Thyroid gland (tissue), 4 donors: Measurements from ENCODE around the gene ZKSCAN3. TPM values are rescaled to one million over a fixed set of nuclear protein-coding genes. Genes with fewer than 3 reads are reported as not detected.

ENCODE experiments used
- DNase-seq, 2 donors: peaks; one replicate each; pipeline ENCODE4 v3.0.0-alpha.2; 2019
- H3K27ac ChIP-seq, 3 donors: fragments of 200-600 bp; sonication (generic); 1 replicate in 2 of 3; 2 replicates in 1 of 3; pipeline ENCODE4 v1.5.1; 2016 to 2019; ENCODE audit warnings: mild to moderate bottlenecking in 1 of 3, moderate library complexity in 1 of 3
- H3K27me3 ChIP-seq: fragments of 200-600 bp; sonication (generic); one replicate; pipeline ENCODE4 v1.5.1; 2019
- H3K36me3 ChIP-seq, 2 donors: fragments of 200-600 bp; sonication (generic); one replicate each; pipeline ENCODE4 v1.5.1; 2016 to 2019
- H3K4me1 ChIP-seq, 2 donors: fragments of 200-600 bp; sonication (generic); one replicate each; pipeline ENCODE4 v1.5.1; 2017 to 2019
- H3K4me3 ChIP-seq, 3 donors: fragments of 200-600 bp; sonication (generic); replicated peaks in 1 of 3; 1 replicate in 2 of 3; 2 replicates in 1 of 3; pipeline ENCODE4 v1.5.1; 2016; ENCODE audit warnings: mild to moderate bottlenecking in 1 of 3
- H3K9me3 ChIP-seq: fragments of 200-600 bp; sonication (generic); one replicate; pipeline ENCODE4 v1.5.1; 2017
- POLR2A ChIP-seq, 2 donors: fragments of 450-650 bp; IDR thresholded peaks; one replicate each; pipeline ENCODE4 v1.6.1; 2017; ENCODE audit warnings: antibody characterized with exemption in 2 of 2, mild to moderate bottlenecking in 2 of 2, moderate library complexity in 1 of 2
- WGBS, 2 donors: methylation state at CpG; one replicate each; pipeline ENCODE4 v1.1.5; 2017; 5-methylcytosine and 5-hydroxymethylcytosine counted together
- intact Hi-C: fragments of 100-400 bp; cut with DNase I; formaldehyde crosslinking; loops from one replicate; pipeline ENCODE4 v1.15.1; 2023
- total RNA-seq, 4 donors: library from RNA; depleted of rRNA; stranded (reverse); fragments of >200 nt; gene quantifications; one replicate each; pipeline ENCODE4 v1.2.3, GENCODE V29; 2016
- TF ChIP-seq, protein P1 (sequence below), 6 experiments: fragments of 200-600 bp in 3 of 6; fragments of 450-650 bp in 3 of 6; sonication (generic) in 3 of 6; IDR thresholded peaks; one replicate each; pipeline ENCODE4 v1.5.1; 2016 to 2019; ENCODE audit warnings: antibody characterized with exemption in 6 of 6, mild to moderate bottlenecking in 2 of 6, inconsistent platforms in 1 of 6, moderate library complexity in 1 of 6

The ZKSCAN3 gene
- total RNA-seq, 4 donors from 2014 or later, result 7.0 to 10.5 (median 8.6) TPM

DNA sequence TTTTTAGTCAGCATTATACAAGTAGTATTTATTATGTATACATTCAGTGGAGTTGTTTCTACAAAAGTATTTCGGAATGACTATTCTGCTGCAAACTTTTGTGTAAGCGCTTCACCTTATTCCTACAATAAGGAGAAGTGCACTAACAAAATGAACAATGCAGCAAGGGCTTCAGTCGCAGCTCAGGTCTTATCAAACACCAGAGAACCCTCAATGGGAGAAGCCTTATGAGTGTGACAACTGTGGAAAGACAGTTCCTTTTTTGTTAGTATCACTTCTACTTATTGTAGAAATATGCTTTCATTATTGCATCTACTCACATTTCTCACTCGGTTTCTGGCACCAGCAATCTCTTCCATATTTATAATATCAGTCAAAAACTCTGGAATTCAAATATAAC lies 18.8 kb downstream of the ZKSCAN3 start:
- WGBS, 2 donors, result 88 to 96% methylated on average over 4 of the region's 4 CpGs
- H3K9me3 ChIP-seq, result no peaks in the 10 kb centered on the region
- no peaks in the 10 kb centered on the region for H3K4me1 ChIP-seq
- no peak for DNase-seq
- no peak for TF ChIP-seq POLR2A (IDR thresholded peaks at IDR 0.05)
- TF ChIP-seq, protein P1, sequence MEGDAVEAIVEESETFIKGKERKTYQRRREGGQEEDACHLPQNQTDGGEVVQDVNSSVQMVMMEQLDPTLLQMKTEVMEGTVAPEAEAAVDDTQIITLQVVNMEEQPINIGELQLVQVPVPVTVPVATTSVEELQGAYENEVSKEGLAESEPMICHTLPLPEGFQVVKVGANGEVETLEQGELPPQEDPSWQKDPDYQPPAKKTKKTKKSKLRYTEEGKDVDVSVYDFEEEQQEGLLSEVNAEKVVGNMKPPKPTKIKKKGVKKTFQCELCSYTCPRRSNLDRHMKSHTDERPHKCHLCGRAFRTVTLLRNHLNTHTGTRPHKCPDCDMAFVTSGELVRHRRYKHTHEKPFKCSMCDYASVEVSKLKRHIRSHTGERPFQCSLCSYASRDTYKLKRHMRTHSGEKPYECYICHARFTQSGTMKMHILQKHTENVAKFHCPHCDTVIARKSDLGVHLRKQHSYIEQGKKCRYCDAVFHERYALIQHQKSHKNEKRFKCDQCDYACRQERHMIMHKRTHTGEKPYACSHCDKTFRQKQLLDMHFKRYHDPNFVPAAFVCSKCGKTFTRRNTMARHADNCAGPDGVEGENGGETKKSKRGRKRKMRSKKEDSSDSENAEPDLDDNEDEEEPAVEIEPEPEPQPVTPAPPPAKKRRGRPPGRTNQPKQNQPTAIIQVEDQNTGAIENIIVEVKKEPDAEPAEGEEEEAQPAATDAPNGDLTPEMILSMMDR (IDR thresholded peaks at IDR 0.05), result no peak
- no peaks in the 10 kb centered on the region for H3K27me3 ChIP-seq
- peaks cover 3 to 14% of the 10 kb centered on the region in 2 donors for H3K36me3 ChIP-seq
- no peak overlapping the region for H3K4me3 ChIP-seq
- no peak overlapping the region for H3K27ac ChIP-seq
- intact Hi-C loops, result no loop called here

- 97 to 98% methylated on average over 3 of the region's 3 CpGs for WGBS, 2 donors
- intact Hi-C loops, result no loop called here
- TF ChIP-seq, protein P1 (IDR thresholded peaks at IDR 0.05), result no peak
- no peak for TF ChIP-seq POLR2A (IDR thresholded peaks at IDR 0.05)
- Histone ChIP-seq H3K27ac (no peak overlapping the region), H3K4me3 (no peak overlapping the region), H3K36me3 (peaks cover 0 to 14% of the 10 kb centered on the region in 2 donors), H3K4me1 (no peaks in the 10 kb centered on the region), H3K27me3 (no peaks in the 10 kb centered on the region), H3K9me3 (no peaks in the 10 kb centered on the region)
- no peak for DNase-seq
Observed at GRCh38 chr6:28369463-28369862, 19.7 kb downstream of the ZKSCAN3 start.

GRCh38 chr6:28370440-28370839 lies 20.7 kb downstream of the ZKSCAN3 start:
- no peak overlapping the region for H3K4me3 ChIP-seq
- H3K4me1 ChIP-seq, result no peaks in the 10 kb centered on the region
- no peaks in the 10 kb centered on the region for H3K9me3 ChIP-seq
- no peaks in the 10 kb centered on the region for H3K27me3 ChIP-seq
- intact Hi-C loops, result no loop called here
- H3K27ac ChIP-seq, result no peak overlapping the region
- H3K36me3 ChIP-seq, result peaks cover 0 to 10% of the 10 kb centered on the region in 2 donors
- 85 to 88% methylated on average over 2 of the region's 2 CpGs for WGBS, 2 donors
- DNase-seq, result no peak
- TF ChIP-seq POLR2A (IDR thresholded peaks at IDR 0.05), result no peak
- TF ChIP-seq, protein P1 (IDR thresholded peaks at IDR 0.05), result no peak

DNA sequence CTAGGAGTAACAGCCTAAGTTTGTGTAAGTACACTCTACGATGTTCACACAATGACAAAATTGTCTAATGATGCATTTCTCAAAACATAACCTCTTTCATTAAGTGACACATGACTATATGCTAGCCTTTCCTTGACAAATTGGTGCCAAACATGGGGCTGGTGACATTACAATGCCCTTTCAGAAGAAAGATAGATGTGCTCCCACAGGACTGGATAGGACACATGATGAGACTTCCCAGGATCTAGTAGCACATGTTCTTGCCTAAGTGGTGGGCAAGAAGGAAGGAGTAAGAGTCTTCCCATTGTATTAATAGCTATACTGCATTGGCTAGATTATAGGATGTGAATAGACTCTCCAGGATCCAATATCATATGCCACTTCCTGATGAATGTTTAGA lies 21.5 kb downstream of the ZKSCAN3 start:
- Histone ChIP-seq H3K9me3 (no peaks in the 10 kb centered on the region), H3K27ac (no peak overlapping the region), H3K4me3 (no peak overlapping the region), H3K36me3 (peaks cover 0 to 1% of the 10 kb centered on the region in 2 donors), H3K4me1 (no peaks in the 10 kb centered on the region), H3K27me3 (no peaks in the 10 kb centered on the region)
- TF ChIP-seq, protein P1 (IDR thresholded peaks at IDR 0.05), result no peak
- no peak for TF ChIP-seq POLR2A (IDR thresholded peaks at IDR 0.05)
- intact Hi-C loops, result no loop called here
- 88 to 96% methylated on average over 1 of the region's 1 CpG for WGBS, 2 donors
- no peak for DNase-seq

DNA sequence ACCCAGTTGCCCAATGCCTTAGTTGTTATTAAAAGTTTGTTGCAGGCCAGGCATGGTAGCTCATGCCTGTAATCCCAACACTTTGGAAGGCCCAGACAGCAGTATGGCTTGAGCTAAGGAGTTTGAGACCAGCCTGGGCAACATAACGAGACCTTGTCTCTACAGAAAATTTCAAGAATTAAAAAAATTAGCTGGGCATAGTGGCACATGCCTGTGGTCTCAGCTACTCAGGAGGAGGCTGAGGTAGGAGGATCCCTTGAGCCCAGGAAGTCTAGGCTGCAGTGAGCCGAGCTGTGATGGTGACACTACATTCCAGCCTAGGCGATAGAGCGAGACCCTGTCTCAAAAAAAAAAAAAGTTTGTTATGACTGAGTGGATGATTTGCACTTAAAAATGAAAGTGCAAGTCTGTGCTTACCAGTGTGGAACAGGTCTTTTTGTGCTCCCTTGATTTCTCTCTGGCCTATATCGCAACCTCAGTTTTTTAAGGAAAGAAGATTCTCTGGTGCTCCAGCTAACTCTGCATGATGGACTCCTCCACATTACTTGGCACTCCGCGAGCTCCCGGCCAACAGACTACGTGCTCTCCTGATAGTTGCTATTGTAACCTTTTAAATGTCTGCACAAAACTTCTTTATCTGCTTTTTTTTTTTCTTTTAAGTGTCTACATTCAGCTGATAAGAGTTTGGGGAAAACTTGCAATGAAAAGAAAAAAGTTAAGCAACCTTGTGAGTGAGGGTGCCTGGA lies 22.1 kb downstream of the ZKSCAN3 start:
- WGBS, 2 donors, result 62 to 65% methylated on average over 9 of the region's 9 CpGs
- Histone ChIP-seq H3K27ac (no peak overlapping the region), H3K9me3 (no peaks in the 10 kb centered on the region), H3K4me1 (no peaks in the 10 kb centered on the region), H3K4me3 (no peak overlapping the region), H3K36me3 (no peaks in the 10 kb centered on the region), H3K27me3 (no peaks in the 10 kb centered on the region)
- intact Hi-C loops, result no loop called here
- no peak for TF ChIP-seq POLR2A (IDR thresholded peaks at IDR 0.05)
- TF ChIP-seq, protein P1 (IDR thresholded peaks at IDR 0.05), result no peak
- peak in 1 of 2 donors; percentile 25 for DNase-seq
